GM21737 (cell line): ENCODE data around the gene PDZD8.

Experiments
- ATAC-seq: cut with Tn5 transposase; IDR thresholded peaks from one replicate; pipeline ENCODE4 v1.9.1; 2021; ENCODE audit warnings: mild to moderate bottlenecking, moderate library complexity; ENCODE audit not compliant: unreplicated experiment

Gene PDZD8

DNA sequence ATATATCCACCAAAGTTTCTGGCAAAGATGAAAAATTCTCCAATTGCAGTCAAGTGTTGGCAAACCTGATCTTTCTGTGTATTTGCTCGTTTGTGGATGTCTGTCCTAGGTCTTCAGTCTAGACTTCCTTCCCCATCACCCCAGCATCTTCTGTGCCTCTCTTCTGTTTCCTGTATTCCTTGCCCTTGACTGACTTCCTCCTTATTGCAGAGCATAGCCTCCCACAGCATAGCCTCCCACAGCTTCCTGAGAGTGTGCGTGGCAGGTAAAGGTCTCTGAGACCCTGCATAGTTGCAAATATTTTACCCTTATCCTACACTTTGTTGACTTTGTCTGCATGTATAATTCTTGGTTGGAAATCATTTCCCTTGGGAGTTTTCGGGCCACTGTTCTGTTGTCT is 116.0 kb downstream of the PDZD8 start:
- no peak for ATAC-seq

DNA sequence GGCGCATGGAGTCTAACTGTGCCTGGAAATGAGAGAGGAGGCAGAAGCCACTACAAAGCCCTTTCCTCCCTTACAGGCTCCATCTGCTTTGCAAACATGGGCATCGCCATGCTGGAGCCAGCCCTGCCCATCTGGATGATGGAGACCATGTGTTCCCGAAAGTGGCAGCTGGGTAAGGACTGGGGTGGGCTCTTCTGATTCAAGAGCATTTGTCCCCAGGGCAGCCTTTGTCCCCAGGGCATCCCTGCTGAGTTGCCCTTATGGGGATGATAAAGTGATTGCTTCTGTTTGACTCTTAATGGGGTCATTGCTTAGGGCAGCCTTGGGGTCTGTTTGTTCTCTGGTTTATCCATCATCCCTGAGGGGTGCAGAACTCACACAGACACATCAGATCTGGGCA is 117.5 kb downstream of the PDZD8 start:
- no peak for ATAC-seq

DNA sequence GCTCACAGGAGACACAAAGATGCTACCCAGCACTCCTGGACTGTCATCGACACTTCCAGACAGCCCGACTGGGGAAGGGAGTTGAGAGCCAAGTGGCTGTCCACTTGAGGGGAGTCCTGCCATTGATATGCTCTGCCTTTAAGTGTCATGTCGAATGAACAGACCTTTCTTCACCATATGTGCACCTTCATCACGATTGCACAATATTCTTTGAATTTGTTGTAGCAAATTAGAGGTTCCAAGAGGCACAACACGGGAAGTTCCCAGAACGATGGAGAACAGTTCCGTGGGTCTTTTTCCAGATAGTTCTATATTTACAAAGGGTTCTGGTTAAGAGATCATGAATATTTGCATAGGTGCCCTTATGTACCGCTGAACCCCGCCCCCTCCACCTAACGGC is 118.3 kb downstream of the PDZD8 start:
- ATAC-seq: no peak

DNA sequence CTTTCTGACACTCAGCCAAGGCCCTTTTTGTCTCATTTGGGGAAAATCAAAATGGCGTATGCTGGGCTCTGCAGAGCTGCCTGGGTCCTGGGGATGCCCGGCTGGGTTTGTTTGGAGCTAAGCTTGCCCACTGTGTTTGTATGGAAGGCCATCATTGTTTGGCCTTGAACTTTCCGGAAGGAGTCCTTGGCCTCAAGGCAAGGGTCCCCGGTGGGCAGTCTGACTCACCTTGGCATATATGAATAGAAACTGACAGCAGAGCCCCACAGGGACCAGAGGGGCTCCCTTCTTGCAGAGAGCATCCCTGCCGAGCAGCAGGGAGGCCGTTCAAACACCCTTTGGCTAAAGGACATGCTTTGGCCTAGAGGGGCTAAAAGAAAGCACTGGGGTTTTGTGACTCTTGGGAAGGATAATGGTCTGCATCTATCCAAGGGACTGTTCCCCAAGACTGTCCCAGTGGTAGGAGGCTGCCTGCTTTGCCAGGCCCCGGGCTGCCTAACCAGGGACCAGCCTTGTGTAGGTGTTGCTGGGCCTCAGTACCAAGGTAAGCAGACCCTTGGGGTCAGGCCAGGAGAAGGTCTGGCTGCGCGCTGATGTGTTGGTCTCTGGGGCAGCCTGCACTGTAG is 119.3 kb downstream of the PDZD8 start:
- ATAC-seq: no peak

DNA sequence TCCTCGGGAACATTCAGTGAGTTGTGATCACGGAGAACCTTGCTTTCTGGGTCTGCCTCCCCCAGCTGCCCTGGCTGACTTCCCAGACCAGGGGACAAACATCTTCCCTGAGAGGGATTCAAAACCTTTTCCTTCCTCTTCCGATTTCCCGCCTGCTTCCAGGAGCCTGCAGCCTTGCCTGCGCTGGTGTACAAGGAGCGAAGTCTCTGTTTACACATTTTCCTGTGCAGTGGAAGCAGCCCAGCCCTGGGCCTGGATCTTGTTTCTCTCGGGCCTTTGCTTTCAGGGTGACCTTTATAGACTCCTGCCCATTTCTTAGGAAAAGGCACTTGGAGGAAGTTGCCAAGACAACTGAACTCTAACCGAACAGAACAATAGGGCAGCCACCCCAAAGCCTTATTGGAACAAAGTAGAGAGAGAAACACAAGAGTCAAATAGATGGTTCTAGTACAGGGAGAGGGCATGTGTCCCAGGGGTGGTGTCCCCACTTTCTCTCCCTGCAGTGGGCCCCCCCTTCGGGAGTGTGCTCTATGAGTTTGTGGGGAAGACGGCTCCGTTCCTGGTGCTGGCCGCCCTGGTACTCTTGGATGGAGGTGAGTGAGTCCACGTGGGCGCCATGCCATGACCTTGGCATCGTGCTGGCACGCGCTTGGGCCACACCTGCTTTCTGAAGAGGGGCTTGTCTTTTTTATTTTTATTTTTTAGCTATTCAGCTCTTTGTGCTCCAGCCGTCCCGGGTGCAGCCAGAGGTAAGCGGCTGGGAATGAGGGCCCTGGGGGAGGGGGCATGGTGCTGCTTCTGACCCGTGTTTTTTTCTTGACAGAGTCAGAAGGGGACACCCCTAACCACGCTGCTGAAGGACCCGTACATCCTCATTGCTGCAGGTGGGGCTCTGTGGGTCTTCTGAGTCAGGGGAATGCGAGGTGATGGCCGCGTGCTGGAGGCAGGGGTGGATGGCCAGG is 120.2 kb downstream of the PDZD8 start:
- no peak for ATAC-seq

DNA sequence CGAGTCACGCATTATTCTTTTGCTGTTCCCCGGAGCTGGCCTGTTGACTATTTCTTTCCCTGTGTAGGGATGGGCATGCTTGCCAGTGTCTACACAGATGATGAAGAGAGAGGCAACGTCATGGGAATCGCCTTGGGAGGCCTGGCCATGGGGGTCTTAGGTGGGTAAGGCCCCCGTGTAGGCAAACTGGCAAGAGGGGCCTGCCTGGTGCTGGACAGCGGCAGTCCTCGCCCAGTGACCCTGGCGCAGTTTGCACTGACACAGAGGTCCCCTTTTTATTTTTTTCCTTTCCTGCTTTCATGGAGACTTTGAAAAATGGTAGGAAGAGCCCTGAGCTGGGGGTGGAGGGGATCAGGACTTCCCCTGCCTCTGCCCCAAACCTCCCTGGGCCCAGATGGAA is 120.9 kb downstream of the PDZD8 start:
- ATAC-seq: no peak

DNA sequence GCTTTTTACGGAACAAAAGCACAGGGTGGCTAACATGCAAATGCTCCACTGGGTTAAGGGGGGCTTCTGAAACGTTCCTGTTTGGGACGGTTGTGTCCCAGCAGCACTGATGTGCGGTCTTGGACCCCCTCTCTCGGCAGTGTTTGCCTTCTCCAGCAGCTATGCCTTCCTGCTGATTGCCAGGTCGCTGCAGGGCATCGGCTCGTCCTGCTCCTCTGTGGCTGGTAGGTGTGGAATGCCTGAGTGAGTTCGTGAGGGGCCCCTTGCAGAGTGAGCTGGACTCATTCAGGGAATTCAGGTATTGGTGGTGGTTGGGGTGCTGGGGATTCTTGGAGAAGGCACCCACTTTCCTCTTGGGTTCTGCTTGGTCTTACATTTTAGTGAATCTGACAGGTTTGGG is 121.3 kb downstream of the PDZD8 start:
- ATAC-seq: no peak

DNA sequence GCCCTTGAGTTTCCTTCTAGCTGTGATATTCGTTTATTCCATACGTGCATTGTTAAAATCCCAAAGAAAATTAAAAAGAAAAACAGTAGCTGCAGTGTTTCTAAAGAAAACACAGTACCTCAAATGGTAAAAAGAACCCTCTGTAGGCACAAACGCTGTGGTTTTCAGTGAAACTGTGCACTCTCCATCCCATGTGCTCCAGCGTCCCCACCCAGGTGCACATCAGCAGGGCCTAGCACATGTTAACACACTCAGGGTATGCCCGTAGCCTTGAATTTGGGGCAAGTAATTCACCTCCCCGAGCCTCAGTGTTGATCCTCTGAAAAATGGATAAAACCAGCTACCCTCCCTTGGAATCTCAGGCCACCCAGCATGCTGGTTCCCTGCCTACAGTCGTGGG is 124.8 kb downstream of the PDZD8 start:
- ATAC-seq: no peak

DNA sequence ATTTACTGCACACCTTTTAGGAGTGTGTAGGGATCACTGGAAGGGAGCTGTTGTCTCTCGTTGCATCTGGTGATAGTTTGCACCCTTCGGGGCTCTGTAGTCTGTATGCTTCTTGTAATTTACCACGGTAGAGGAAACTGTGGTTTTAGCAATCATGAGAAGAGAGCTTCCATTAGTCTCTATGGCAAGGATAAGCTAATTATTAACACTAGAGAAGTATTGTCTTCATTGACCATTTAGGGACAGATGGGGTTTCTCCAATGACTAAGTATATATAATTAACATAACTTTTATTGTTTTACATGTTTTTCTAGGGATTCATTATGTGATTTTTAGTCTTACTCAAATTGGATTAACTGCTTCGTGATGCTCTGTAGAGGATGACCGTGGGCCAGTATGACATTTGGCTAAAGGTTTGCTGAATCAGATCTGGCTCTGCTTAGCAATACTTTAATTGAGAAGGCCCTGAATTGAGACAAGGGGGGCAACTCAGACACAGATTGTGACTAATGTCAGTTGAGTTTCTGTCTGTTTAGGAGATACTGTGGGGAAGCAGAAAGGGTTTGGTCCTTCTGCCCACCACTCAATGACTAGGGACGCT is 125.6 kb downstream of the PDZD8 start:
- ATAC-seq: peak; percentile 59

DNA sequence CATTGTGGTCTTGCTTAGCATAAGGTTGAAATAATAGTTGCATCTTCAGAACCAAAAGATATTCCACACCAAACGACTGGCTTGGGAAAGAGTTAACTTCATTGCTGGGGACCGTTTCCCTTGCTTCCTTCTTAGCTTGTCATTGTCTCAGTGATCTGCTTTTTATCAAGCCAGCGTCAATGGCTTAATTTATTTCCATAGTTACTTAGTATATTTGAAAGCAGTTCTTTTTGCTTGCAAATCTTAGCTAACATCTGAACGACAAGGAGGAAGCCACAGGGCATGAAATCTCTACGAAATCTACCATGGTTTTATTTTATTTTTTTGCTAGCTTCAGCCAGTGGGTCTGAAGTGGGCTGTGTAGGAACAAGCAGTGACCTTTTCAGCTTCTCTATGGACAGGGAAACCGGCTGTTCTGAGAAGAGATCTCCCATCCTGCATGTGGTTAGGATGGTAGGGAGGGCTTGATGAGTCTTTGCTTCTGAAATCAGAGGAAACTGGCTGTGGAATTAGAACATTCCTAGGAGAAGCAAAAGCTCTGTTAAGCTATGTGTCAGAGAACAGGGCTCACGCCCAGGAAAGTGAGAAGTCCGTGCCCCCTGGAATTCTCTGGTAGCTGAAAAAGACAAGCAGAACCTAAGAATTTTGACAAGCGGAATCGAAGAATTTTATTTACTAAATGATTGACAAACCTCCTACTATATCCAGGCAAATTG is 126.3 kb downstream of the PDZD8 start:
- no peak for ATAC-seq

DNA sequence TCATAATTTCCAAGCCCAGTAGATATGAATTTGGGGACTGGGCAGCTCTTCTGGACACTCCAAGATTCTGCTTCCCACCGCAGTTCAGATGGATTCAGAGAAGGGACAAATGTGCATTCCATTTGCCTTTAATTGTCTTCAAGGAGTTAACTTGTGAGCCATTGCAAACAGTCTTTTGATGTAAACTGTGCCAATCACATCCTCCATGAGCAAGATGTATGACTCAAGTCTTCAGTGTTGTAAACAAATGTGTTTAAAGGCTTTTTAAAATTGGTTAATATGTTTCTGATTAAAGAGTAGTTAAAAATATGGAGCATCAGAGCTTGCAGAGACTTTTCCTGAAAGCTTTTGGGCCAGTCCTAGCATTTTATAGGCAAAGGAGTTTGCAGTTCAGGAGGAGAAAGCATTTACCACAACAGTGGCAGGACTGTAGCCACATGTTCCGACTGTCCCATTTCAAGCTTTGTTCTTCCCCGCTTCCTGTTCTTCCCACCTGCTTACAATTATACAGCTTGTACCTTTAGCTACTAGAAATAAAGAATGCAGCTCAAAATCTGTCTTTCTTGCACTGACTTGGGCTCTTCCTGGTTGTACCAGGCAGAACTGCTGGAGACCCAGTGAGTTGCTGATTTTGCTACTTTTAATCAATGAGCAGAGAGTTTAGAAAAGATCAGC is 128.1 kb downstream of the PDZD8 start:
- ATAC-seq: no peak

DNA sequence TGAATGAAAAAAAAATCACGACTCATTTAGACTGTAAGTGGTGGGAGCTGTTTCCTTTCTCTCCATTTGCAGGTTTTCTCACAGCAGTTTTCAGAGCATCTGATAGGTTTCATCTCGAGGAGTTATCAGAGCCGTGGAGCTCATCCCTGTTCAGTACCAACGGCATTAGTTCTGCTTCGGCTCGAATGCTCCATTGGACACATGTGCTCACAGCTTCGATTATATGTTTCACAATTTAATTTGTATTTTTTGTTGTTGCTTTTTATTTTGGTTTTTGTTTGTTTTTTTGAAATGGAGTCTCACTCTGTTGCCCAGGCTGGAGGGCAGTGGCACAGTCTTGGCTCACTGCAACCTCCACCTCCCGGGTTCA is 132.8 kb downstream of the PDZD8 start:
- ATAC-seq: no peak

DNA sequence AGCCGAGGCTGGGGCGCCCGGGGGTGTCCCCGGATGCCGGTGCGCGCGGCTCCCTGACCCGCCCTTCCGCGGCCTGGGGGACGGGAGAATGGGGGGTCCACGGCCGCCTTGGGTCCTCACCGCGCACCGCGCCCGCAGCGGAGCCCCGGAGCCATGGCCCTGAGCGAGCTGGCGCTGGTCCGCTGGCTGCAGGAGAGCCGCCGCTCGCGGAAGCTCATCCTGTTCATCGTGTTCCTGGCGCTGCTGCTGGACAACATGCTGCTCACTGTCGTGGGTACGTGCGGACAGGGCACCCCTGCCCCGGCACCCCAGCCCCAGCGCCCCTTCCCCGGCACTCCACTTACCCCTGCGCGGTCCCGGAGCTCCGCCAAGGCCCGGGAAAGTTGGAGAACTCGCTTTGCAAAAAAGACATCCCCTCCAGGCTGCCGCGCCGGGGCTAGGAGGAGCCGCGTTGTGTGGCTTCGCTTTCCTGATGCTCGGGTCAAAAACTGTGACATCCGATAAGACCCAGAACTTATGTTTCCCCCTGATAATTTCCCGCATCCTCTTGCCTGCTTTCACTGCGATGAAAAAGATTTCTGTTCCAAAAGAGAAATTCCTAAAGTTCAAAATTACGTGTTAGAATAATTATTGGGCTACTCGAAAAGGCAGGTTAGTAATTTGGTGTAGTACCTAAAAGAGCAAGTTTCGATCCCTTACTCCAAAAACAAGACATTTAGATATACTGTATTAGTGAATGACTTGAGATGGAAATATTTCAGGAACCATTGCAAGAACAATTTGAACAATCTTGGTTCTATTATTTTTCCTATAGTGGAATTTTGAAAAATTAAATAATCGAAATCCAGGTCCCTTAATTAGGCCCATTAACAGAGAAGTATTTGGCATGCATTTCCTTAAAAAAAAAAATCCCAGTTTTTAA is 133.4 kb downstream of the PDZD8 start:
- no peak for ATAC-seq

DNA sequence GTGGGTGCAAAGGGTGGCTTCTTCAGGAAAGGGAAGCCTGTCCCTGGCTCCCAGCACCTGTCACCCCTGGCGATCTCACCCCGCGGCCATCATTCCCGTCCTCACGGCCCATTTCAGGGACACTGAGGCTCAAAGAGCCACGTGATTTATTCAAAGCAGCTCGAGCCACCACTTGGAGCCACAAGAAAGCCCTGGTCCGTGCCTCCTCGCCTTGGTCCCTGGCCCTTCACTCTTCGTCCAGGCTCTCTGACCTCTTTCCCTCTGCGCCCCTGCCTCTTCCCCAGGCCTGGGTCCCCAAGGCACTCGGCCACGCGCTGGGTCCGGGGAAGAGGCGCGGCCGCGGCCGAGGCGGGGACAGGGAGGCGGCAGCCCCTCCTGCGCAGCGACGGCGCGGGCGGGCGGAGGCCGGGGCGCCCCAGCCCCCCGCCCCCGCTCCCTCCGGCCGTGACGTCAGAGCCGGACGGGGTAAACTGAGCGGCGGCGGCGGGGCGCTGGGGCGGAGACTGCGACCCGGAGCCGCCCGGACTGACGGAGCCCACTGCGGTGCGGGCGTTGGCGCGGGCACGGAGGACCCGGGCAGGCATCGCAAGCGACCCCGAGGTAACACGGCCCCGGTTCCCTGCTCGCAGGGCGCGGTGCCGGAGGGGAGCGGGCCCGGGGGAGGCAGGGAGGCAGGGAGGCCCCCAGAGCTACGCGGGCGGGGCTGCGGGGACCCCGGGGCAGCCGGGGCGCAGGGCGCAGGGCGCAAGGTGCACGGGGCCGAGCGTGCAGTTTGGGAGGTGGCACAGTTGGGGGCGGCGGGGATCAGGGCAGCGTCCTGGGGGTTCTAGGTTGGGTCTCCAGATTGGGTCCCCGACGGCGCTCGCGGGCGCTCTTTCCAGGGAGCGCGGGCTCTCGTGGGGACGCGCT is 134.4 kb downstream of the PDZD8 start, which contains the start of gene SLC18A2:
Gene SLC18A2 (plus strand): TSS at position 494 of the 909 bp plus-strand sequence. CDS start 580 bp downstream, outside the sequence.
- ATAC-seq: no peak

DNA sequence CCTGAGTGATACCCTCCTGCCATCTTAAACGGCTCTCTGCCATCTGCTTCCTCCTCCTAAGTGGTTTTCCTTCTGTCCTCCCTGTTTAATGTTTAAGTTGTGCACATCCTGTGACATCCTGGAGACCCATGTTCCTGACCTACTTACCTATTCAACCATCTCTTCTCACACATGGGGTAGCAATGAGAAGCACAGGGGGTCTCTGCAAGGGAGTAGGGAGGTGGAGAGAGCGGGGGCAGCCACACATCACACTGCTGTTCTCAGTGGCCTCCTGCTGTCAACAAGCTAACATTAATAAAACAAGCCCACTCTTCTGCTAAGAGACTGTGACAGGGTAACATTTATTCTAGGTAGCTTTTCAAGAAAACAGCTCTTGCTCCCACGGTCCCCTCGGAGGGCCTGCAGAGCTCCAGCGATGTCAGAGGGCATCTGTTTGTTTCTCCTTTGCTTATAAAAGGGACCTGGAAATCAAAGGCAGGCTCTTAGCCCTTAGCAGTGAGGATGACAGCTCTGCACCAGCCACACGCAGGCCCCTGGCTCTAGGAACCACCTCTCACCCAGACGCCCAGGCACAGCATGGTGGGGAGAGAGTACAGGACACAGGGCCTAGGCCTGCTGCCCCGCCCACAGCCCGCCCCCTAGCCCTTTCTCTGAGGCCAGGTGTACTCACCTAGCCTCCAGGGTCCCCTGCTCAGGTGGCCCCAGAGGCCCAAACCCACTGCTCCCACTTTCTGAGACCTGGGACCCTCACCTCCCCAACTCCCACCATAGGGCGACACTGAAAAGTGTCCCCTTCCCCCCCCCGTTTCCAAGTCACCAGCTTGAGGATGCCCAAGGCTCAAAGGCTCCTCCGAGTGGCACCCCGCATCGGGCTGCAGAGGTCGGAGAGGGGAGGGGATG is 135.3 kb downstream of the PDZD8 start:
- no peak for ATAC-seq

DNA sequence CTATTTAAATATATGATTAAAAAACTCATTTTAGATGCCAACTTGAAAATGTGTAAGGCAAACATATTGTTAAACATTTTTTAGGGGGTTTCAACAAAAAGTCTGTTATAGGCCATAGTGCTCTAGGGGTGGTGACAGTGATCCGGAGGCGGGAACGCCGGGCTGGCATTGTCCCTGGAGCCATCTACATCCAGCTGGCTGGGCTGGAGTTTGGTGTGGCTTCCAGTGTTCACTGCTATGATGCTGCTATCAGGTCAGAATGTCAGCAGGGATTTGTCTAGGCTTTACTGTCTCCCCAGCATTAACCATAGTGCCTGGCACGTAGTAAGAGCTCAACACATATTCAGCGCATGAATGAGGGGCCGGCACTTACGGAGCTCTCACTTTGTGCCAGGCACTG is 136.2 kb downstream of the PDZD8 start:
- ATAC-seq: no peak

DNA sequence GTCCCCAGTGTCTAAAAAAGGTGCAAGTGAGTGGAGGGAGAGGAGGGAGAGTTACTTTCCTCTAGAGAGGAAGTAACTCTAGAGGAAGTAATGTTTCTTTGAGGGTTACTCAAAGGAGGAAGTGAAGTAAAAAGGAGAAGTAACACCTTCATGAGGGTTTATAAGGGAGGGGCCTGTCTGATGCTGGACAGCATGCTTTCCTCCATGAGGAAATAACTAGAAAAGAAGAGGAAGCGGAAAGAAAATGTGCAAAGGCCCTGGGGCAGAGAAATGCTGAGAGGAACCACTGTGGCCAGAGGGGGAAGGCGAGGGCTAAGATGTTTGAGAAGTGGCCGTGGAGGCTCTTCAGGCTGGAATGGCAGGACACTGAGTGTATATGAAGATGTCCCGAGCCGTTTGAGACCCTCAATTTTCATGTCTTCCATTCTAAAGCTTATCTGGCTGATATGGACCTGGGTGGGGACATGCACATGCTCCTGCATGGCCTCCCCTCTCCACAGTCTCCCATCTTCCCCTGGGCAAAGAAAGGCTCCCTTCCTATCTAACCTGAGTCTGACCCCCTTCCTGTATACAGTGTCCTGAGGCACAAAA is 137.7 kb downstream of the PDZD8 start:
- no peak for ATAC-seq
